Thyroid gland (tissue), 4 donors: ENCODE results near the gene INPP5A.
"Not testable (repeated sequence)": the region's sequence is repeated elsewhere in the genome, so short reads cannot be mapped to it uniquely, and the experiment has no call there.

Source experiments
- POLR2A ChIP-seq, 2 donors: fragments of 450-650 bp; IDR thresholded peaks; one replicate each; pipeline ENCODE4 v1.6.1; 2017; ENCODE audit warnings: antibody characterized with exemption in 2 of 2, mild to moderate bottlenecking in 2 of 2, moderate library complexity in 1 of 2
- TF ChIP-seq, protein P1 (sequence below), 6 experiments: fragments of 200-600 bp in 3 of 6; fragments of 450-650 bp in 3 of 6; sonication (generic) in 3 of 6; IDR thresholded peaks; one replicate each; pipeline ENCODE4 v1.5.1; 2016 to 2019; ENCODE audit warnings: antibody characterized with exemption in 6 of 6, mild to moderate bottlenecking in 2 of 6, inconsistent platforms in 1 of 6, moderate library complexity in 1 of 6

DNA sequence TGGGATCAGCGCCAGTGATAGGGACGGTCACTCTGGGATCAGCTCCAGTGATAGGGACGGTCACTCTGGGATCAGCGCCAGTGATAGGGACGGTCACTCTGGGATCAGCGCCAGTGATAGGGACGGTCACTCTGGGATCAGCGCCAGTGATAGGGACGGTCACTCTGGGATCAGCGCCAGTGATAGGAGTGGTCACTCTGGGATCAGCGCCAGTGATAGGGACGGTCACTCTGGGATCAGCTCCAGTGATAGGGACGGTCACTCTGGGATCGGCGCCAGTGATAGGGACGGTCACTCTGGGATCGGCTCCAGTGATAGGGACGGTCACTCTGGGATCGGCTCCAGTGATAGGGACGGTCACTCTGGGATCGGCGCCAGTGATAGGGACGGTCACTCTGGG is 32.0 kb upstream of the INPP5A start:
- TF ChIP-seq, protein P1, sequence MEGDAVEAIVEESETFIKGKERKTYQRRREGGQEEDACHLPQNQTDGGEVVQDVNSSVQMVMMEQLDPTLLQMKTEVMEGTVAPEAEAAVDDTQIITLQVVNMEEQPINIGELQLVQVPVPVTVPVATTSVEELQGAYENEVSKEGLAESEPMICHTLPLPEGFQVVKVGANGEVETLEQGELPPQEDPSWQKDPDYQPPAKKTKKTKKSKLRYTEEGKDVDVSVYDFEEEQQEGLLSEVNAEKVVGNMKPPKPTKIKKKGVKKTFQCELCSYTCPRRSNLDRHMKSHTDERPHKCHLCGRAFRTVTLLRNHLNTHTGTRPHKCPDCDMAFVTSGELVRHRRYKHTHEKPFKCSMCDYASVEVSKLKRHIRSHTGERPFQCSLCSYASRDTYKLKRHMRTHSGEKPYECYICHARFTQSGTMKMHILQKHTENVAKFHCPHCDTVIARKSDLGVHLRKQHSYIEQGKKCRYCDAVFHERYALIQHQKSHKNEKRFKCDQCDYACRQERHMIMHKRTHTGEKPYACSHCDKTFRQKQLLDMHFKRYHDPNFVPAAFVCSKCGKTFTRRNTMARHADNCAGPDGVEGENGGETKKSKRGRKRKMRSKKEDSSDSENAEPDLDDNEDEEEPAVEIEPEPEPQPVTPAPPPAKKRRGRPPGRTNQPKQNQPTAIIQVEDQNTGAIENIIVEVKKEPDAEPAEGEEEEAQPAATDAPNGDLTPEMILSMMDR (IDR thresholded peaks at IDR 0.05) = not testable (repeated sequence)
- not testable (repeated sequence) for TF ChIP-seq POLR2A (IDR thresholded peaks at IDR 0.05)
